LNCAP (cell line): ENCODE measurements around the gene AHCYL2.

Experiments used
- TF ChIP-seq, protein P1 (sequence below): fragments of 450-650 bp; IDR thresholded peaks from 2 replicates; pipeline ENCODE4 v1.5.1; 2017; ENCODE audit warnings: mild to moderate bottlenecking

Gene AHCYL2

DNA sequence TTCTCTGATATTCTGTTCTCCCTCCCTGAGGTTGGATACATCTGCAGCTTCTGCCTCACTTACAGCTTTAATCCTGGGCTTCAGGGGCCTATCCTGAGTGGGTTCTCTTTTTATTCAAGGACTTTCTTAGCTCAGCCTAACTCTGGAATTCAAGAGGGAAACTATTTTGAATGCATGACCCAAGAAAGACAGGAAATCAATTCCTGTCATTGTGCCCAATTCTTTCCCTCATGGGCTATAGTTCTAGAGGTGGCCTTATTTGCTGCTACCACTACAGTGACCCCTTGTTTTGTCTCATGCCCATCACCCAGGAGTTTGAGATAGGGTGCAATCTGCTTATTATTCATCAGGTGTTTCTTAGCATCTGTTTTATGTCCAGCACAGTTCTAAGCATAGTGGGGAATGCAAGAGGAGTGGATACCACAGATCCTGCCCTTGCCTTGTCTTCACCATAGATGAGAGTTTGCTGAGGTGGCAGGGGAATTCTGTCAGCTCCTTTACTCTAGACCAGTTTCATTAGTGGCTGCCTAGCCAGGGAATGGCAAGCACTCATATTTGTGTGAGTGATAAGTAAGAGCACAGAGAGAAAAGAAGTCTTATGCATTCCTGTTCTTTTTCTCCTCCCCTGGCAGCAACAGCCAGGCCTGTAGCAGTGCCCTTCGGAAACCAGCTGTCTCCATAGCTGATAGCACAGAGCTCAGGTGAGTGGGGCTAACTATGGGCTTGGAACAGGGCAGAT lies 228.8 kb downstream of the AHCYL2 start:
- TF ChIP-seq, protein P1, sequence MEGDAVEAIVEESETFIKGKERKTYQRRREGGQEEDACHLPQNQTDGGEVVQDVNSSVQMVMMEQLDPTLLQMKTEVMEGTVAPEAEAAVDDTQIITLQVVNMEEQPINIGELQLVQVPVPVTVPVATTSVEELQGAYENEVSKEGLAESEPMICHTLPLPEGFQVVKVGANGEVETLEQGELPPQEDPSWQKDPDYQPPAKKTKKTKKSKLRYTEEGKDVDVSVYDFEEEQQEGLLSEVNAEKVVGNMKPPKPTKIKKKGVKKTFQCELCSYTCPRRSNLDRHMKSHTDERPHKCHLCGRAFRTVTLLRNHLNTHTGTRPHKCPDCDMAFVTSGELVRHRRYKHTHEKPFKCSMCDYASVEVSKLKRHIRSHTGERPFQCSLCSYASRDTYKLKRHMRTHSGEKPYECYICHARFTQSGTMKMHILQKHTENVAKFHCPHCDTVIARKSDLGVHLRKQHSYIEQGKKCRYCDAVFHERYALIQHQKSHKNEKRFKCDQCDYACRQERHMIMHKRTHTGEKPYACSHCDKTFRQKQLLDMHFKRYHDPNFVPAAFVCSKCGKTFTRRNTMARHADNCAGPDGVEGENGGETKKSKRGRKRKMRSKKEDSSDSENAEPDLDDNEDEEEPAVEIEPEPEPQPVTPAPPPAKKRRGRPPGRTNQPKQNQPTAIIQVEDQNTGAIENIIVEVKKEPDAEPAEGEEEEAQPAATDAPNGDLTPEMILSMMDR = no peak

- TF ChIP-seq, protein P1 = no peak
Observed at GRCh38 chr7:129454249-129454551, 229.4 kb downstream of the AHCYL2 start.

GRCh38 chr7:129456421-129456820 lies 231.6 kb downstream of the AHCYL2 start:
- TF ChIP-seq, protein P1 = no peak

GRCh38 chr7:129457101-129457500 lies 232.3 kb downstream of the AHCYL2 start:
- TF ChIP-seq, protein P1 = no peak

DNA sequence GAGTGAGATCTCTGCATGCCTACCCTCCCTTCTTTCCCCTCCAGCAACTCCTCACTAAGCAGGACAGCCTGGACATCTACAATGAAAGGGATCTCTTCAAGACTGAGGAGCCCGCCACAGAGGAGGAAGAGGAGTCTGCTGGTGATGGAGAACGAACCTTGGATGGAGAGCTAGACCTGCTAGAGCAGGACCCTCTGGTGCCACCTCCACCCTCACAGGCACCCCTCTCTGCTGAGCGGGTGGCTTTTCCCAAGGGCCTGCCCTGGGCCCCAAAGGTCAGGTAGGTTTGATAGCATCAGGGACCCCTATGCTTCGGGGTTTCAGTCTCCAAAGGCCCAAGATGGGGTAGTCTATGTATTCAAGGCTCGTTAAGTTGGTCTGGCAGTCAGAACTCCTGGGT lies 233.3 kb downstream of the AHCYL2 start:
- TF ChIP-seq, protein P1 = no peak

- TF ChIP-seq, protein P1 = no peak
Observed at GRCh38 chr7:129461809-129462208, 237.0 kb downstream of the AHCYL2 start.

DNA sequence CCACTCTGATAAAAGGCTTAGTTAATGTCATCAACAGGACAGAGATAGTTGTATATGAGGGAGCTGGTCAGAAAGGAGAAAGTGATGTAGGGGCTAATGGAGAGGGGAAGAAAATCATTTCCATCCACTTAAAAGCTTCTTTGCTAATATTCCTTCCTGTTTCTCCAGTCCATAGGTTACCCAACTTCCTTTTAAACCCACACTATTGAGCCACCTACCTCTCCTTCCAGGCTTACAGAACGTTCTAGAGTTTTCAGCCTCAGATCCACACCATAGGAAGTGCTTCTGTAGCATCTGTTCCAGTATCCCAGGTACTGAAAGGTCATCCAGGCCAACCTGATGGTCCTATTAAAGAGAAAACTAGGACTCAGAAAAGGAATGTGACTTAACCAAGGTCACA lies 237.6 kb downstream of the AHCYL2 start:
- TF ChIP-seq, protein P1 = no peak

DNA sequence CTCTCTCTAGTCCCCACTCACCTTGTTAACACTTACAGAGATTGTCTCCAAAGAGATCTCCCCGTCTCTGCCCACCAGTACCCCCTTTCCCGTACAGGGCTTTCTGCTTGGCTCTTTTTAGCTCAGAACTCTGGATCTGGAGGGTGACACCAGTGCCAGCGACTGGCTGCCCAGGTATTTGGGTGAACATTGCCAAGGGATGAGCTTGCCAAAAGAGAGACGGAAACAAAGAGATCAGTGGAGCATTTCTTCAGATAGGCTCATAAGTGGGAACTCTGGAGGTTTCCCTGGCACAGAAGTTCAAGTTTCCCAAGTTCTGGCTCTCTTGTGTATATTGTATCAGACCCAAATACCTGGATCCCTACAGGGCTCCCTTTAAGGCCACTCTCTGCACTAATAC lies 239.4 kb downstream of the AHCYL2 start:
- TF ChIP-seq, protein P1 = no peak
